22Rv1 (cell line): ENCODE data around the gene LPIN2.

Source experiments
- ZFX ChIP-seq: fragments of 450-650 bp; IDR thresholded peaks from 2 replicates; pipeline ENCODE4 v1.6.1; 2017; ENCODE audit warnings: antibody characterized with exemption, borderline replicate concordance
- TF ChIP-seq, protein P1 (sequence below): fragments of 450-650 bp; IDR thresholded peaks from 2 replicates; pipeline ENCODE4 v1.5.1; 2017; ENCODE audit warnings: mild to moderate bottlenecking

DNA sequence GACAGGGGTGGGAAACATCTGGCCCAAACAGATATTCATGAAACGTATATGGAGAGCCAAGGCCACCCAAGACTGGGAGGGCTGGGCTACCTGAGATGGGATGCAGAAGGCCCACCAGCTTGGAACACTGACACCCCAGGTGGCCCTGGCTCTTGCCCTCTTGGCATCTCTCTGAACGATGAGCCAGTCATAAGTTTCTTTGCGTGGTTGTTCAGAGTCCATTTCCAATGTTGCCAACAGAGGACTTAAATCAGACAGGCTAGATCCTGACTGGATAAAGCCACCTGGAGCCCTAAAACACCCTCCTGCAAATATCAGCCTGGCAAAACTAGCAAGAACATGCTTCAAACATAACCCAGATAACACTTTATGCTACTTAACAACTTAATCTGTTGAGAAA is 42.6 kb downstream of the LPIN2 start:
- TF ChIP-seq, protein P1, sequence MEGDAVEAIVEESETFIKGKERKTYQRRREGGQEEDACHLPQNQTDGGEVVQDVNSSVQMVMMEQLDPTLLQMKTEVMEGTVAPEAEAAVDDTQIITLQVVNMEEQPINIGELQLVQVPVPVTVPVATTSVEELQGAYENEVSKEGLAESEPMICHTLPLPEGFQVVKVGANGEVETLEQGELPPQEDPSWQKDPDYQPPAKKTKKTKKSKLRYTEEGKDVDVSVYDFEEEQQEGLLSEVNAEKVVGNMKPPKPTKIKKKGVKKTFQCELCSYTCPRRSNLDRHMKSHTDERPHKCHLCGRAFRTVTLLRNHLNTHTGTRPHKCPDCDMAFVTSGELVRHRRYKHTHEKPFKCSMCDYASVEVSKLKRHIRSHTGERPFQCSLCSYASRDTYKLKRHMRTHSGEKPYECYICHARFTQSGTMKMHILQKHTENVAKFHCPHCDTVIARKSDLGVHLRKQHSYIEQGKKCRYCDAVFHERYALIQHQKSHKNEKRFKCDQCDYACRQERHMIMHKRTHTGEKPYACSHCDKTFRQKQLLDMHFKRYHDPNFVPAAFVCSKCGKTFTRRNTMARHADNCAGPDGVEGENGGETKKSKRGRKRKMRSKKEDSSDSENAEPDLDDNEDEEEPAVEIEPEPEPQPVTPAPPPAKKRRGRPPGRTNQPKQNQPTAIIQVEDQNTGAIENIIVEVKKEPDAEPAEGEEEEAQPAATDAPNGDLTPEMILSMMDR = no peak
- no peak for TF ChIP-seq ZFX
